GM19240 (cell line): ENCODE results near the gene TIPRL.
A peak's percentile ranks its signal among the peaks of the same experiment; 100 is the strongest.
"Not testable (repeated sequence)": the region's sequence is repeated elsewhere in the genome, so short reads cannot be mapped to it uniquely, and the experiment has no call there.

Experiments
- DNase-seq: peaks from one replicate; pipeline ENCODE4 v3.0.0; 2011; ENCODE audit warnings: low spot score; ENCODE audit not compliant: insufficient read length

Gene TIPRL

DNA sequence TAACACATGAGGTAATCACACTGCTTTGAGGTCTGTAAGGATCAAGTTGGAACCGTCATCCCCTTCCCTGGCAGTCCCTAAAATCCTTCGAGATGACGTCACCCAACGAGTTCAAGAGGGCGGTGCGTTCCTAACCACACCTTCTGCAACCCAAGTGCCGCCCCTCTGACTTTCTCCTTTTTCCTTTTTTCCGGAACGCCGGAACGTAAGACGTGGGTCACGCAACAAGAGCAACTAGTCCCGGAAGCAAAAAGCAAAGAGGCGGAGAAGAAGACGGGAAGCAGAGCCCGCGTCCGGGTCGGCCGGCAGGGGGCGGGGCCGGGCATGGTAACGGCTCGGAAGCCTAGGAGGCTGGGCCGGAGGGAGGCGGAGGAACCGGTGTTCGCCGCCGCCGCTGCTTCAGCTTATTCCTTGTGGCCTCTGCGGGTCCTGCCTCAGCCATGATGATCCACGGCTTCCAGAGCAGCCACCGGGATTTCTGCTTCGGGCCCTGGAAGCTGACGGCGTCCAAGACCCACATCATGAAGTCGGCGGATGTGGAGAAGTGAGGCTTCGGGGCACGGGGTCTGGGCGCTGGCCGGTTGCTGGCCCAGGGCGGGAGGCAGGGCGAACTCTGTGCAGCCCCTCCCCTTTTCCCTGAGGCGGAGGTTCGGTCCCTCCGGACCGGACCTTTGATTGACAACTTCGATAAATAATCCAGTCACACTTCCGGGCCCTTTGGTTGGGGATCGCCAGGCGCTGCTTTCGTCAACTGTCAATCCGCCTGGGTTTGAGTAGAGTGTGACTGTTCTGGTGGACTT is at the start of gene TIPRL:
Gene TIPRL, plus strand, starts transcription at position 325 of the 800 bp plus-strand sequence. Its CDS starts 116 bp downstream, at position 441.
- peak; percentile 84 for DNase-seq

- no peak for DNase-seq
Measured at GRCh38 chr1:168129933-168130332, 48.8 kb upstream of the TIPRL start.

GRCh38 chr1:168134132-168134531 is 44.6 kb upstream of the TIPRL start:
- DNase-seq, result no peak

DNA sequence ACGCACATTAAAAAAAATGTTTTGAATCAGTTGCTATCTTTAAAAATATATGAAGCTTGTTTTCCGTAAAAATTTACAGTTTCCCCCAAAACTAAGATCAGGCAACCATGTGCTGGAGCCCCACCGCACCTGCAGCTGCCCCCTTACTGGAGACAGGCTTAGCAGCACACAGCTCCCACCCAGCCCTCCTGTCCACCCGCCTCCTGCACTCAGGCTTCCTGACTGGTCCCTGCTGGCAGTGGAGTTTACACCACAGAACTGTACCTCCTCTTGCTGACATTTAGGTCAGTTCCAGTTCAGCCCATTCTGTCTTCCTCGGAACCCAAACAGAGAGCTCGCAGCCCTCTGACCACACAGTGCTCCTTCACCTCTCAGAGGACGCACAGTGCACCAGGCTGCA is 44.1 kb upstream of the TIPRL start:
- DNase-seq, result no peak

DNA sequence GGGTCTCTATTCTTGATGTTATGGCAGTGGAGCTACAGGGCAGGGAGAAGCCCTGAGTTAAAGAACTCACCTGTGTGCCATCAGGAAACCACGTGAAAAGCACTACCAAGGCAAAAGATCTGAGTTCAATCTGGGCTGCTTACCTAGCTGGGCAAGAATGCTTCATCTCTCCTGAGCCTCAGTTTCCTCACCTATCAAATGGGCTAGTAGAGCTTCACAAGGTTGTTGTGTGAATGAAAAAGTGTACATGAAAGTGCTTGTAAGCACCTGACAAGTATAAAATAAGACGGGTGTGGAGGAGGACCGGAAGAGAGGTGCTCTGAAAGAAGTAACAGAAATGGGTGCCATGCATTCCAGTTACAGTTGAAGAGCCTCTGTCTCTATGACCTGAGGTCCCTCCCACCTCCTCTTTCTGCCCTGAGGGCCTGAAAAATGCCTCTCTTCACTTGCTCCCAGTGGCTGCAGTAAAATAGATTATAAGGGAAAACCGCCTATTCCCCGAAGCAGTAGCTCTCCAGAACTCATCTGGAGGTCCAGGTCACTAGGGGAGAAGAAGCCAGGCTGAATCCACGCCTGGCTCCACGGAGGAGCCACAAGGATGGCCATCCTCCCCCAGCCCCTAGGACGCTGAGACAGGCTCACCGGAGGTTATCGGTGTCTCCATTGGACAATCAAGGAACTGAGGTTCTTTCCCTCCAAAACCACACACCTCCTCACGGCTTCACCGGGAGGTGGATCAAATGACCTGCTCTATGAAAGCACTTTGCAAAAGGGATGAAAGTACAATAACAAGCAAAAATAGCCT is 43.4 kb upstream of the TIPRL start:
- no peak for DNase-seq

DNA sequence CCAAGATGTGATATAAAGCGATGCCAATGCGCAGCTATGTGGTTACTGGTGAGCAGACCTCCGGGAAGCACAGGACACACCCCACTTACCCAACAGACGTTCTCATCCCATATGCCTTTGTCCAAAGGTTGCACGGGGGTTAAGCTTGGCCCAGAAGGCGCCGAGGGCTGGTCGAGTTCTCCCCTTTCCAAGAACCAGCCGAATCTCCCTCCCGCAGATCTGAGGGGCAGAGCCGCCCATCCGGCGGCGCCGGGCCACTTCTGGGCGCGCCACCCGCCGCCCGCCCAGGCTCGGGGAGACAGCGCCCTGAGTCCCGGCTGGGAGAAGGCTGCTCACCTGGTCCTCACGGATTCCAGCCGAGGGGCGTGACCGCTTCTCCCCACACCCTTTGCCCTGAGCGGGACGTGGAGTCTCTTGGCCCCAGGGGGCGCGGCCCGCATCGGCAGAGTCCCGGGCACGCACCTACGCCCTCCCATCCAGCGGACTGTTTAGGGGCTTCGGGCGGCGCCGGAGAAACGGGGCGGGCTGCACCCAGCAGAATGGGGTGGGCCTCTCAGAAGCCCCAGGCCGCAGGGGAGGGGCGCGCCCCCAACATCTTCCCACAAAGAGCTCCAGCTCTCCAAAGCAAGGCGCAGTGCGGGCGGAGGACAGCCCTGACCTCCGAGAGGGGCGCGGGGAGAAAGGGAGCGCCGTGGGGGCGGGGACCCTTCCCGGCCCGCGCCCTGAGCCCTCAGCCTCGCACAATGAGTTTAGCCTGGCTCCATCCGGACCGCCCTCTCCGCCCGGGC is 42.6 kb upstream of the TIPRL start:
- no peak for DNase-seq

GRCh38 chr1:168136709-168137514 is 41.9 kb upstream of the TIPRL start, which contains the start of gene GPR161:
Gene GPR161 (minus strand): TSS chr1:168136930. CDS start chr1:168104850, 32,080 bp downstream.
- no peak for DNase-seq

- DNase-seq, result no peak
Measured at GRCh38 chr1:168137515-168137821, 41.3 kb upstream of the TIPRL start.

DNA sequence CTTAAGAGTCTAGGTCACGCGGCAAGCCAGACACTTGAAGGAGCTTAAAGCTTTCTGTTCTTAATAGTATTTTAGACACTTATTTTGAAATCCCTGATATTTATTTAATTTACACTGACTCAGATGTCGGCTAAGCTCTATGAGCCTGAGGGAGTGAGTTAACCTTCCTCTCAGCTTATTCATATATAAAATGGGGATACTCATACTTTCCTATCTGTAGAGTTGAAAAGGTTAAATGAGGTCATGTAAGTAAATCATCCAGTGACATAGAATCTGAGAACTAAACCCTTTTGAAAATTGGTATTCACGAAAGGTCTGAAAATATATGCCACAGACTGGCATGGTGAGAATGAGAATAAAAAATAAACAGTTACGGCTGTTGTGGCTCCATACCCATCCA is 40.6 kb upstream of the TIPRL start:
- no peak for DNase-seq

DNA sequence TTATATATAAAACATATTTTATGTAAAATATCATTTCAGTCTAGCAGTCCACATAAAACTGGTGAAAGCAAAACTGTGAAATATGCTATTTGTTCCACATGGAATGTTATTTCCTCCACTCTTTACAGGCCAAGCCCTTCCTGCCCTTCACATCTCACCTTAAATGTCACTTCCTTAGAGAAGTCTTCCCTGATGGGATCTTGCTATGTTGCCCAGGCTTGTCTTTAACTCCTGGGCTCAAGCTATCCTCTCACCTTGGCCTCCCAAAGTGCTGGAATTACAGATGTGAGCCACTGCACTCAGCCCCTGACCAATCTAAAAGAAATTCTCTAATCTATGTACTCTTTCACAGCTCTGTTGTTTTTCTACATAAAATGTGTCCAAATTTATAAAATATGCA is 39.7 kb upstream of the TIPRL start:
- no peak for DNase-seq

GRCh38 chr1:168141871-168142385 is 36.8 kb upstream of the TIPRL start:
- DNase-seq, result no peak

GRCh38 chr1:168145184-168146159 is 33.3 kb upstream of the TIPRL start:
- DNase-seq, result peak; percentile 86

GRCh38 chr1:168146160-168146539 is 32.6 kb upstream of the TIPRL start:
- no peak for DNase-seq

DNA sequence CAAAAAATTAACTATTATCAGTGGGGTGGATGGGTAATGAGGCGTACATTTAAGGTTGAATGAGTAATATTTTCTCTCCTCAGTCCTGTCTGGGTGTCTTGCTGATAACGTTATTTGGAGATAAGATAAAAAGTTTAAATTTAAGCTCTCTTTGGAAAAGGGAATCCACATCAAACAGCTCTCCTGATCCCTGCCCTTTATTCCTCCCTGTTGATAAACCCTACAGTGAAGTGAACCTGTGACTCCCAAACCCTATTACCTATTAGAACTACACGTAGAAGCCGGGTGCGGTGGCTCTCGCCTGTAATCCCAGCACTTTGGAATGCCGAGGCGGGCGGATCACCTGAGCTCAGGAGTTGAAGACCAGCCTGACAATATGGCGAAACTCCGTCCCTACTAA is 32.1 kb upstream of the TIPRL start:
- DNase-seq, result no peak

DNA sequence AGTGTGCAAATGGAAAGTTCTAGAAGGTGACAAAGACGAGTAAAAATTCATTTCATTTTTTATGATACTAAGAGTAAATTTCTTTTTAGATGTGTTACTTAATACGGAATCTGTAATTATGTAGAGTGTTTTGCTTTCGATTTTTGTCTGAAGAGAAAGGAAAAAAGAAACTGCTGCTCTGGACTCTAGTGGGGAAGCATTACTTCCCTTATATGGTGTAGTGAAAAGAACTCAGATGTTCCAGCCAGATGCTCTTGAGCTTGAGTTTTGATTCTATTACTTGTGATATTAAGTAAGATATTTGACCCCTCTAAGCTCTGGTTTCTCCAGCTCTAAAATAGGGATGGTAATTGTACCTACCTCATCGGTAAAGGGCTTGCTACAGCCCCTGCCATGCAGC is 29.8 kb upstream of the TIPRL start:
- no peak for DNase-seq

GRCh38 chr1:168150283-168150682 is 28.5 kb upstream of the TIPRL start:
- no peak for DNase-seq

- no peak for DNase-seq
Measured at GRCh38 chr1:168151935-168152334, 26.8 kb upstream of the TIPRL start.

DNA sequence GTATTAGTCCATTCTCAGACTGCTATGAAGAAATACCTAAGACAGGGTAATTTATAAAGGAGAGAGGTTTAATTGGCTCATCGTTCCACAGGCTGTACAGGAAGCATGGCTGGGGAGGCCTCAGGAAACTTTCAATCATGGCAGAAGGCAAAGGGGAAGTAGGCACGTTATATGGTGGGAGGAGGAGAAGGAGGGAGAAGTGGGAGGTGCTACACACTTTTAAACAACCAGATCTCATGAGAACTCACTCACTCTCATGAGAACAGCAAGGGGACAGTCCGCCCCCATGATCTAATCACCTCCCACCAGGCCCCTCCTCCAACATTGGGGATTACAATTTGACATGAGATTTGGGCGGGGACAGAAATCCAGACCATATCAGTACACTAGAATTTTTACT is 24.1 kb upstream of the TIPRL start:
- DNase-seq, result not testable (repeated sequence)

- no peak for DNase-seq
Measured at GRCh38 chr1:168155910-168156309, 22.9 kb upstream of the TIPRL start.

DNA sequence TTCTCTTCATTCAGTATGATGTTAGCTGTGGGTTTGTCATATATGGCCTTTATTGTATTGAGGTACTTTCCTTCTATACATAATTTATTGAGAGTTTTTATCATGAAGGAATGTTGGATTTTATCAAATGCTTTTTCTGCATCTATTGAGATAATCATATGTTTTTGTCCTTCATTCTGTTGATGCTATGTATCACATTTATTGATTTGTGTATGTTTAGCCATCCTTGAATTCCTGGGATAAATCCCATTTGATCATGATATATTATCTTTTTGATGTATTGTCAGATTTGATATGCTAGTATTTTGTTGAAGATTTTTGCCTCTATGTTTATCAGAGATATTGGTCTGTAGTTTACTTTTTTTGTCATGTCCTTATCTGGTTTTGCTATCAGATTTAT is 21.1 kb upstream of the TIPRL start:
- DNase-seq, result no peak
